OCI-LY7 (cell line): ENCODE results near the gene TPX2. TPM values are rescaled to one million over a fixed set of nuclear protein-coding genes. Genes with fewer than 3 reads are reported as not detected.

Source experiments
- BruUV-seq: library from RNA; stranded (reverse); fragments of 400-500 nt; replicated peaks from 2 replicates; lab custom pipeline; 2021; lab: Mats Ljungman, UMichigan
- CTCF ChIA-PET: fragments of 300-600 bp; sonication (Branson Sonifier 250); formaldehyde crosslinking; loops from one replicate; lab custom pipeline; 2022; ENCODE audit warnings: antibody characterized with exemption; ENCODE audit not compliant: unreplicated experiment; lab: Charles Lee
- POLR2A ChIA-PET: fragments of 300-600 bp; sonication (Branson Sonifier 250); formaldehyde crosslinking; loops from one replicate; lab custom pipeline; 2022; ENCODE audit warnings: antibody characterized with exemption; lab: Charles Lee
- DNase-seq: peaks from one replicate; pipeline ENCODE4 v3.0.0-alpha.2; 2015; ENCODE audit warnings: low spot score
- H2AFZ ChIP-seq: fragments of 200-600 bp; sonication (generic), shearing (Covaris generic); 2 replicates; pipeline ENCODE4 v1.6.1; 2014; ENCODE audit warnings: mild to moderate bottlenecking, antibody characterized with exemption, low read length, moderate library complexity
- H3K27ac ChIP-seq: fragments of 200-600 bp; sonication (generic); 2 replicates; pipeline ENCODE4 v1.5.1; 2014; ENCODE audit warnings: mixed run types, low read depth, mild to moderate bottlenecking, moderate library complexity, low read length, inconsistent platforms; ENCODE audit not compliant: poor library complexity, severe bottlenecking
- H3K36me3 ChIP-seq: fragments of 200-600 bp; sonication (generic); 2 replicates; pipeline ENCODE4 v1.6.1; 2014; ENCODE audit warnings: mild to moderate bottlenecking, antibody characterized with exemption, low read length, moderate library complexity, mixed read lengths; ENCODE audit not compliant: insufficient read depth
- H3K4me1 ChIP-seq: fragments of 200-600 bp; sonication (generic); 2 replicates; pipeline ENCODE4 v1.5.1; 2014; ENCODE audit warnings: mild to moderate bottlenecking, low read length; ENCODE audit not compliant: insufficient read depth, poor library complexity, severe bottlenecking
- H3K4me2 ChIP-seq: fragments of 200-600 bp; sonication (generic); 2 replicates; pipeline ENCODE4 v1.6.1; 2014; ENCODE audit warnings: mild to moderate bottlenecking, low read length
- H3K4me3 ChIP-seq: fragments of 200-600 bp; sonication (generic); 2 replicates; pipeline ENCODE4 v1.5.1; 2014; ENCODE audit warnings: mild to moderate bottlenecking, low read depth, low read length; ENCODE audit not compliant: poor library complexity, severe bottlenecking
- H3K79me2 ChIP-seq: fragments of 200-600 bp; sonication (generic); 2 replicates; pipeline ENCODE4 v1.6.1; 2016; ENCODE audit warnings: low read depth, mild to moderate bottlenecking, low read length, moderate library complexity, mixed read lengths; ENCODE audit not compliant: insufficient read depth
- H3K9me2 ChIP-seq: fragments of 200-600 bp; sonication (generic); 2 replicates; pipeline ENCODE4 v1.6.1; 2016; ENCODE audit warnings: mild to moderate bottlenecking, low read length, mixed read lengths; ENCODE audit not compliant: insufficient read depth
- H3K9me3 ChIP-seq: fragments of 200-600 bp; sonication (generic); 2 replicates; pipeline ENCODE4 v1.6.1; 2014; ENCODE audit warnings: mild to moderate bottlenecking, mixed run types, low read length, mixed read lengths
- H4K20me1 ChIP-seq: fragments of 200-600 bp; sonication (generic); 2 replicates; pipeline ENCODE4 v1.6.1; 2014; ENCODE audit warnings: mild to moderate bottlenecking, antibody characterized with exemption, low read length, moderate library complexity, mixed read lengths; ENCODE audit not compliant: insufficient read depth
- EZH2phosphoT487 ChIP-seq: fragments of 200-600 bp; sonication (generic); IDR thresholded peaks from 2 replicates; pipeline ENCODE4 v1.6.1; 2018; ENCODE audit warnings: low read depth, borderline replicate concordance, mild to moderate bottlenecking, mixed run types, antibody characterized with exemption, low read length, moderate library complexity, mixed read lengths
- intact Hi-C: fragments of 100-400 bp; cut with micrococcal nuclease; formaldehyde crosslinking; loops from one replicate; pipeline ENCODE4 v1.10.0; 2022; ENCODE audit not compliant: unreplicated experiment
- total RNA-seq, 2 experiments: library from RNA; depleted of rRNA in 1 of 2; stranded (reverse); fragments of >200 nt in 1 of 2; shearing (Covaris generic) in 1 of 2; gene quantifications; 2 replicates each; pipeline ENCODE4 v1.2.3, GENCODE V29; 2014 to 2022
- TF ChIP-seq, protein P1 (sequence below): fragments of 200-600 bp; sonication (generic); conservative IDR thresholded peaks from 2 replicates; pipeline ENCODE4 v1.5.1; 2014; ENCODE audit warnings: mild to moderate bottlenecking, antibody characterized with exemption, low read length, moderate library complexity, mixed read lengths

Gene TPX2
- total RNA-seq, 2 experiments from 2014 or later: 121 to 173 TPM

DNA sequence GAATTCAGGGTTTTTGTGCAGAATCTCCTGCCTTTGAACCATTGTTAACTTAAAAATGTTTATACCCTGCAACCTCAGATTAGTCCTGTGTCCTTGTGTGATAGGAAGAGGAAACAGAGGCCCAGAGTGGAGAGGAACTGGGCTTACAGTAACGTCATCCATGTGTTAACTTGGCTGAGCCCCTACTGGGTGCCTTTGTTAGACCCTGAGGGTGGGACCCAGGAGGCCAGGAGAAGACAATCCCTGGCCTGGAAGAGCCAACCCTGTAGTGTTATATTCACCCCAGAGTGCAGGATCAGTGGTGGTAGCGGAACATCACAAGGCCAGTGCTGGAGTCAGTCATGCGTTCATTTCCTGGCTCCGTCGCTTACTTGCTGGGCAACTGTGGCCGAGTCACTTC is 90.6 kb downstream of the TPX2 start:
- H3K4me3 ChIP-seq: no peak overlapping the region
- H2AFZ ChIP-seq: no peak overlapping the region
- no peaks in the 10 kb centered on the region for H3K9me3 ChIP-seq
- TF ChIP-seq EZH2phosphoT487: no peak
- TF ChIP-seq, protein P1, sequence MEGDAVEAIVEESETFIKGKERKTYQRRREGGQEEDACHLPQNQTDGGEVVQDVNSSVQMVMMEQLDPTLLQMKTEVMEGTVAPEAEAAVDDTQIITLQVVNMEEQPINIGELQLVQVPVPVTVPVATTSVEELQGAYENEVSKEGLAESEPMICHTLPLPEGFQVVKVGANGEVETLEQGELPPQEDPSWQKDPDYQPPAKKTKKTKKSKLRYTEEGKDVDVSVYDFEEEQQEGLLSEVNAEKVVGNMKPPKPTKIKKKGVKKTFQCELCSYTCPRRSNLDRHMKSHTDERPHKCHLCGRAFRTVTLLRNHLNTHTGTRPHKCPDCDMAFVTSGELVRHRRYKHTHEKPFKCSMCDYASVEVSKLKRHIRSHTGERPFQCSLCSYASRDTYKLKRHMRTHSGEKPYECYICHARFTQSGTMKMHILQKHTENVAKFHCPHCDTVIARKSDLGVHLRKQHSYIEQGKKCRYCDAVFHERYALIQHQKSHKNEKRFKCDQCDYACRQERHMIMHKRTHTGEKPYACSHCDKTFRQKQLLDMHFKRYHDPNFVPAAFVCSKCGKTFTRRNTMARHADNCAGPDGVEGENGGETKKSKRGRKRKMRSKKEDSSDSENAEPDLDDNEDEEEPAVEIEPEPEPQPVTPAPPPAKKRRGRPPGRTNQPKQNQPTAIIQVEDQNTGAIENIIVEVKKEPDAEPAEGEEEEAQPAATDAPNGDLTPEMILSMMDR: no peak
- no peaks in the 10 kb centered on the region for H4K20me1 ChIP-seq
- H3K27ac ChIP-seq: no peak overlapping the region
- no peak overlapping the region for H3K4me2 ChIP-seq
- no peaks in the 10 kb centered on the region for H3K9me2 ChIP-seq
- ChIA-PET POLR2A (no interaction called here), CTCF (no interaction called here)
- H3K4me1 ChIP-seq: peaks cover 8% of the 10 kb centered on the region
- peak; percentile 24 for DNase-seq
- intact Hi-C loops: loop anchor here (10.0 kb wide), 1 partner anchor 625 kb away; no protein-coding TSS in a partner anchor
- no peaks in the 10 kb centered on the region for H3K79me2 ChIP-seq
- no TSS peak for BruUV-seq
- no peaks in the 10 kb centered on the region for H3K36me3 ChIP-seq

DNA sequence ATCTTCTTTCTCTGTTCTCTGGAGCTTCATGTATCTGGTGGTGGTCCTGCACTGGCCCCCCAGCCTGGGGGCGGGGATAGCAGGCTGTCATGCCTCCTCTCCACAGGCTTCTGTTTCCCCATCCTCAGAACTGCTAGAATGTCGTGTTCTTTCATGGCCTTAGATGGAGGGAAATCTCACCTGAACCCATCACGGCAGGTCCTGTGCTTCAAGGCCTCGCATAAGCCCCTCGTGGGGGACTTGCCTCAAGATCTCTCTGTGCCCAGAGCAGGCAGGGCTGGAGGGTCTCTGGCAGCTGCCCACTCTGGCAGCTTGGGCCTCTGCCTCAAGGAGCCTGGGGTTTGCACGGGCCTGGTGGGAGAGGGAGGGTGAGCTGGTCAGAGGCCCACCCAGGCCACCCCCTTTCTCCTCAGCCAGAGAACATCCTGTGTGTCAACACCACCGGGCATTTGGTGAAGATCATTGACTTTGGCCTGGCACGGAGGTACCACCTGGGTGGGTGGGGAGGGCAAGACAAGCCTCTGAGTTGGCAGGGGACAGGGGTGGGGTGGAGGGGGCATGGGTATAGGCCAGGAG is 91.4 kb downstream of the TPX2 start:
- H3K36me3 ChIP-seq: no peaks in the 10 kb centered on the region
- H3K4me1 ChIP-seq: peaks cover 8% of the 10 kb centered on the region
- CTCF ChIA-PET: interaction anchor here (0.7 to 0.9 kb wide), 2 partner anchors 23 to 319 kb away, joined by 3 to 17 read pairs; no protein-coding TSS in a partner anchor
- H3K4me3 ChIP-seq: no peak overlapping the region
- H3K9me2 ChIP-seq: no peaks in the 10 kb centered on the region
- H3K4me2 ChIP-seq: no peak overlapping the region
- no TSS peak for BruUV-seq
- POLR2A ChIA-PET: interaction anchor here (0.6 kb wide), 1 partner anchor 237 kb away, joined by 11 read pairs; no protein-coding TSS in a partner anchor
- H3K79me2 ChIP-seq: no peaks in the 10 kb centered on the region
- TF ChIP-seq, protein P1: no peak
- no peak for TF ChIP-seq EZH2phosphoT487
- no peaks in the 10 kb centered on the region for H4K20me1 ChIP-seq
- DNase-seq: no peak
- H3K9me3 ChIP-seq: no peaks in the 10 kb centered on the region
- intact Hi-C loops: no loop called here
- no peak overlapping the region for H3K27ac ChIP-seq
- H2AFZ ChIP-seq: no peak overlapping the region

DNA sequence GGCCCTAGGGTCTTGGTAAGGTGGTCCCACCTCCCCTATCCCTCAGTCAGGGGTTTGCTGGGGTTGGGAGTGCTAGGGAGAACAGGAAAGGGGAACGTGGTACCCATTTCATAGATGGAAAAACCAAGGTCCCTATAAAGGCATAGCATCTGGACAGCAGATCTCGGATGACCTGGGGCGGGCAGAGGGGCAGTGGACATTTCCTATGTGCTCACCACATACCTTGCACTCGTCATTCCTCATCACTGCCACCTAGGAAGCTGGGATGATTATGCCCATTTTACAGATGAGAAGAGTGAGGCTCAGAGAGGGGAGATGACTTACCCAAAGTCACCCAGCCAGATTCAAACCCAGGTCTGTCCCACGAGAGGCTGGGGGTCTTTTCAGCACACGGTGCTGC is 92.1 kb downstream of the TPX2 start:
- no peak overlapping the region for H3K27ac ChIP-seq
- intact Hi-C loops: no loop called here
- H3K36me3 ChIP-seq: no peaks in the 10 kb centered on the region
- no TSS peak for BruUV-seq
- no peaks in the 10 kb centered on the region for H4K20me1 ChIP-seq
- no peaks in the 10 kb centered on the region for H3K79me2 ChIP-seq
- H3K4me2 ChIP-seq: no peak overlapping the region
- H3K4me3 ChIP-seq: no peak overlapping the region
- ChIA-PET POLR2A (interaction anchor here (0.6 kb wide), 1 partner anchor 236 kb away, joined by 11 read pairs; no protein-coding TSS in a partner anchor), CTCF (interaction anchor here (0.9 kb wide), 1 partner anchor 22 kb away, joined by 17 read pairs; no protein-coding TSS in a partner anchor)
- DNase-seq: no peak
- TF ChIP-seq, protein P1: no peak
- no peak for TF ChIP-seq EZH2phosphoT487
- H2AFZ ChIP-seq: no peak overlapping the region
- peaks cover 8% of the 10 kb centered on the region for H3K4me1 ChIP-seq
- H3K9me3 ChIP-seq: no peaks in the 10 kb centered on the region
- H3K9me2 ChIP-seq: no peaks in the 10 kb centered on the region
